Mesendoderm (in vitro differentiated cells): ENCODE data around the gene MSMB.

ENCODE experiments used
- DNase-seq: peaks from one replicate; pipeline ENCODE4 v3.0.0; 2013
- H2AK5ac ChIP-seq: 2 replicates; pipeline ENCODE4 v1.6.1; 2013; ENCODE audit warnings: low read length, inconsistent platforms
- H2BK120ac ChIP-seq: 2 replicates; pipeline ENCODE4 v1.6.1; 2013; ENCODE audit warnings: low read depth, mild to moderate bottlenecking, low read length, moderate library complexity, mixed read lengths
- H2BK15ac ChIP-seq: replicated peaks from 2 replicates; pipeline ENCODE4 v1.6.1; 2013; ENCODE audit warnings: low read depth, mild to moderate bottlenecking, moderate library complexity
- H2BK5ac ChIP-seq: 2 replicates; pipeline ENCODE4 v1.6.1; 2013; ENCODE audit warnings: low read length, inconsistent platforms
- H3K18ac ChIP-seq: 2 replicates; pipeline ENCODE4 v1.6.1; 2013; ENCODE audit warnings: mild to moderate bottlenecking, low read length, mixed read lengths
- H3K23ac ChIP-seq: one replicate; pipeline ENCODE4 v1.6.1; 2013; ENCODE audit warnings: low read length
- H3K27ac ChIP-seq: 2 replicates; pipeline ENCODE4 v1.5.1; 2013; ENCODE audit warnings: low read depth, mild to moderate bottlenecking, inconsistent platforms, low read length, moderate library complexity
- H3K27me3 ChIP-seq: 2 replicates; pipeline ENCODE4 v1.6.1; 2013; ENCODE audit warnings: low read length, control low read depth, mild to moderate bottlenecking, inconsistent platforms; ENCODE audit not compliant: insufficient read depth, poor library complexity
- H3K36me3 ChIP-seq: 2 replicates; pipeline ENCODE4 v1.6.1; 2013; ENCODE audit warnings: low read length, inconsistent platforms; ENCODE audit not compliant: control insufficient read depth, insufficient read depth
- H3K4ac ChIP-seq: one replicate; pipeline ENCODE4 v1.6.1; 2013; ENCODE audit warnings: low read depth, mild to moderate bottlenecking, low read length, moderate library complexity
- H3K4me1 ChIP-seq: 2 replicates; pipeline ENCODE4 v1.6.1; 2013; ENCODE audit warnings: low read depth, low read length, inconsistent platforms; ENCODE audit not compliant: control insufficient read depth
- H3K4me2 ChIP-seq: 2 replicates; pipeline ENCODE4 v1.6.1; 2013; ENCODE audit warnings: low read length
- H3K4me3 ChIP-seq: 2 replicates; pipeline ENCODE4 v1.5.1; 2013; ENCODE audit warnings: mild to moderate bottlenecking, low read length
- H3K56ac ChIP-seq: one replicate; pipeline ENCODE4 v1.6.1; 2013; ENCODE audit warnings: low read length
- H3K79me1 ChIP-seq: 2 replicates; pipeline ENCODE4 v1.6.1; 2013; ENCODE audit warnings: low read length, inconsistent platforms
- H3K79me2 ChIP-seq: 2 replicates; pipeline ENCODE4 v1.6.1; 2013; ENCODE audit warnings: mild to moderate bottlenecking, low read length; ENCODE audit not compliant: control insufficient read depth, insufficient read depth
- H3K9ac ChIP-seq: 2 replicates; pipeline ENCODE4 v1.6.1; 2013; ENCODE audit warnings: low read length, inconsistent platforms
- H4K5ac ChIP-seq: one replicate; pipeline ENCODE4 v1.6.1; 2013; ENCODE audit warnings: low read length
- H4K8ac ChIP-seq: one replicate; pipeline ENCODE4 v1.6.1; 2013; ENCODE audit warnings: low read depth, mild to moderate bottlenecking, control low read depth, low read length, moderate library complexity
- WGBS: extraction: QIAGEN DNeasy Blood & Tissue Kit; methylation state at CpG from one replicate; pipeline ENCODE4 v1.1.7; 2013; ENCODE audit warnings: low lambda C conversion rate, missing lambda C conversion rate; ENCODE audit not compliant: insufficient coverage; ENCODE audit errors: extremely low coverage; 5-methylcytosine and 5-hydroxymethylcytosine counted together

The MSMB gene

DNA sequence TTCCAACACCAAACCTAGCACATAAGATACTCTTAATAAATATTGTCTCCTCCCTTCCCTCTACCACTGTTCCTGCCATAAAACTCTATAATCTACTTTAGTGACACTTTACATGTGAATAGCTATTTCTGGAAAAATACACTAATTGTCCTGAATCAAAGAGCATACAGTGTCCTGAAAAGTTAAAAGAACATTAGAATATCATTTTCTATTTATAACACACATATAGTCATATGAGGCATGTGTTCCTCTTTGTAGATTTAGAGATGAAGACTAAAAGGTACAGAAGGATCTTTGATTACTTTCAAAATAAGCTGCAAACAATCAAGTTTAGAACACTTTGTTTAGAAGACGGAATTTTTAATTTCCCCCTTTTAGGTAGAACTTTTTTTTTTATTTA is 29.3 kb downstream of the MSMB start:
- WGBS, result no CpG with 5 or more reads among the region's 1 CpG
- Histone ChIP-seq H2AK5ac (no peak overlapping the region), H2BK5ac (no peak overlapping the region), H3K9ac (no peak overlapping the region), H3K27ac (no peak overlapping the region), H3K4me1 (peaks cover 2% of the 10 kb centered on the region), H2BK15ac (no peak overlapping the region), H3K36me3 (peaks cover 8% of the 10 kb centered on the region), H4K5ac (no peak overlapping the region), H3K79me2 (peaks cover 45% of the 10 kb centered on the region), H3K4me2 (no peak overlapping the region), H3K18ac (no peak overlapping the region), H3K56ac (no peak overlapping the region), H4K8ac (no peak overlapping the region), H3K4ac (no peak overlapping the region), H3K79me1 (peaks cover 21% of the 10 kb centered on the region), H3K23ac (no peak overlapping the region), H3K4me3 (no peak overlapping the region), H2BK120ac (no peak overlapping the region), H3K27me3 (no peaks in the 10 kb centered on the region)
- no peak for DNase-seq

DNA sequence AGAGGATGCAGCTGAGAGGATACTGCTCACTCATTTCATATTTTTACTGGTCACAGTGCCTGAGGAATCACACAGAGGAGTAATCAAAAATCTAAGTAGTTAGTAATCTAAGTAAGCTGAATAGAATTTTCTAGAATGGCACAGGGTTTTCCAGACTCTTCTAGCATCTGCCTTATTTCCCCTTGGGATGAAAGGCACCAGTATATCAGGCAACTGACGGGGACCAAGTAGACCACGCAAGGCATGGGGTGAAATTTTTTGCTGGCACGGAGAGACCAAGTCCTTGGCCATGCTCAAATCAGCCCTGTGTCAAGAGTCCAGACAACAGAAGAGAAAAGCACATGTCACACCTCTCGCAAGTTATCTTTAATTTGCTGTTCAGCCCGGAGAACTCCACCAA is 29.9 kb downstream of the MSMB start:
- H3K9ac ChIP-seq, result no peak overlapping the region
- no peak overlapping the region for H3K18ac ChIP-seq
- H2BK120ac ChIP-seq, result no peak overlapping the region
- H3K4me2 ChIP-seq, result no peak overlapping the region
- H3K27me3 ChIP-seq, result no peaks in the 10 kb centered on the region
- no peak overlapping the region for H3K4me3 ChIP-seq
- WGBS, result no CpG with 5 or more reads among the region's 5 CpGs
- no peak overlapping the region for H2AK5ac ChIP-seq
- no peak overlapping the region for H3K23ac ChIP-seq
- H3K4ac ChIP-seq, result no peak overlapping the region
- no peak for DNase-seq
- peaks cover 41% of the 10 kb centered on the region for H3K79me2 ChIP-seq
- no peak overlapping the region for H4K5ac ChIP-seq
- H3K27ac ChIP-seq, result no peak overlapping the region
- peaks cover 2% of the 10 kb centered on the region for H3K4me1 ChIP-seq
- H2BK15ac ChIP-seq, result no peak overlapping the region
- H3K56ac ChIP-seq, result no peak overlapping the region
- H3K36me3 ChIP-seq, result peaks cover 8% of the 10 kb centered on the region
- peaks cover 21% of the 10 kb centered on the region for H3K79me1 ChIP-seq
- H2BK5ac ChIP-seq, result no peak overlapping the region
- no peak overlapping the region for H4K8ac ChIP-seq

DNA sequence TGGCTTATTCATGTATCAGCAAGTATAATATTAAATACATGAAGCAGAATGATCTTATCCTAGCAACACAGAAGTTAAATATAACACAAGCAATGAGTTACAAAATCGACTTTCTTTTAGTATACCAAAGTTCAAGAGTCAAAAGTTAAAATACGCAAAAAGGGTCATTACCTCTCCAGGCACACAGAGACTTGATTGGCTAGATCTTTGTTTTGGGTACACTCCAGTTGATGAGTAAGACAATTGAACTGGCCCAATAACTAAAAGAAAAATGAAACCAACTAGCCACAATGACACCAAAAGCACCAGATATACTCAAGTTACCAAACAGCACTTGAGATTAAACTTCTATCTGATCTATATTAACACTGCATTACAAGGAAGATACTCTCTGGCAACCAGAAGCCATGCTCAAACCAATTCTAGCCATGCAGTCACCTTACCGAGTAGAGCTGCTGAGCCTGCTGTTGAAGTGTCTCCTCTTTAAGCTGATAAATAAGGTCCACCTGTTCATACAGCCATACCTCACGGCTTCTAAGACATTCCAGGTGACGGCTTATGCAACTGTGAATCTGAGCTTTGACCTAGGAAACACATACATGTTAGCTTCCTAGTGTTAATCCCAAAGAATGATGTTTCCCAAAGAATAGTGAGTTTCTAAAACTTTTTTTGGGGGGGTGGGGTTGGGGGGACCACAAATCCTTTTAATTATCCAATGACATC is 31.2 kb downstream of the MSMB start:
- DNase-seq, result no peak
- no peak overlapping the region for H2BK15ac ChIP-seq
- H4K5ac ChIP-seq, result no peak overlapping the region
- no peak overlapping the region for H3K4ac ChIP-seq
- peaks cover 12% of the 10 kb centered on the region for H3K36me3 ChIP-seq
- no peak overlapping the region for H3K9ac ChIP-seq
- H3K27me3 ChIP-seq, result no peaks in the 10 kb centered on the region
- no peak overlapping the region for H3K18ac ChIP-seq
- peaks cover 19% of the 10 kb centered on the region for H3K79me1 ChIP-seq
- no peak overlapping the region for H3K56ac ChIP-seq
- WGBS, result no CpG with 5 or more reads among the region's 5 CpGs
- no peak overlapping the region for H2AK5ac ChIP-seq
- H3K79me2 ChIP-seq, result peaks cover 30% of the 10 kb centered on the region
- H3K23ac ChIP-seq, result no peak overlapping the region
- no peak overlapping the region for H2BK120ac ChIP-seq
- H3K27ac ChIP-seq, result no peak overlapping the region
- no peak overlapping the region for H2BK5ac ChIP-seq
- no peak overlapping the region for H3K4me3 ChIP-seq
- H3K4me1 ChIP-seq, result peaks cover 2% of the 10 kb centered on the region
- H3K4me2 ChIP-seq, result no peak overlapping the region
- H4K8ac ChIP-seq, result no peak overlapping the region

DNA sequence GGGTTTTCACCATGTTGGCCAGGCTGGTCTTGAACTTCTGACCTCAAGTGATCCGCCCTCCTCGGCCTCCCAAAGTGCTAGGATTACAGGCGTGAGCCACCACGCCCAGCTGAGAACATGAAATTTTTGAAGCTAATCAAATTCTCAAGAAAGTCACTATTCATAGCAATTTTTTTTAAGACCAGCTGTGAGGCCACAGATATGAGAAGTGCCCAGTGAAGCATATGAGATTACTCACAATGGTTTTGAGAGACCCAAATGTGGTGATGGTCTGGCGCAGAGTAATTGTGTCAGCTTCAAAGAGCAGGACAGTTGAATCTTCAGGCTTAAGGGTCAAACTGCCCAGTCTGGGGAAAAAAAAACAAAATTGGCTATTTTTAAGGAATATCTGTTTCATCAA is 31.9 kb downstream of the MSMB start:
- H2BK5ac ChIP-seq, result no peak overlapping the region
- peaks cover 2% of the 10 kb centered on the region for H3K4me1 ChIP-seq
- no peak overlapping the region for H2BK120ac ChIP-seq
- no peak overlapping the region for H3K9ac ChIP-seq
- no peak overlapping the region for H3K4me3 ChIP-seq
- no peaks in the 10 kb centered on the region for H3K27me3 ChIP-seq
- H3K56ac ChIP-seq, result no peak overlapping the region
- H4K8ac ChIP-seq, result no peak overlapping the region
- no peak overlapping the region for H2BK15ac ChIP-seq
- peaks cover 25% of the 10 kb centered on the region for H3K79me2 ChIP-seq
- H3K36me3 ChIP-seq, result peaks cover 12% of the 10 kb centered on the region
- peaks cover 16% of the 10 kb centered on the region for H3K79me1 ChIP-seq
- H3K18ac ChIP-seq, result no peak overlapping the region
- H3K4me2 ChIP-seq, result no peak overlapping the region
- no peak overlapping the region for H3K4ac ChIP-seq
- no peak for DNase-seq
- no peak overlapping the region for H2AK5ac ChIP-seq
- no peak overlapping the region for H3K23ac ChIP-seq
- H4K5ac ChIP-seq, result no peak overlapping the region
- WGBS, result no CpG with 5 or more reads among the region's 5 CpGs
- no peak overlapping the region for H3K27ac ChIP-seq

DNA sequence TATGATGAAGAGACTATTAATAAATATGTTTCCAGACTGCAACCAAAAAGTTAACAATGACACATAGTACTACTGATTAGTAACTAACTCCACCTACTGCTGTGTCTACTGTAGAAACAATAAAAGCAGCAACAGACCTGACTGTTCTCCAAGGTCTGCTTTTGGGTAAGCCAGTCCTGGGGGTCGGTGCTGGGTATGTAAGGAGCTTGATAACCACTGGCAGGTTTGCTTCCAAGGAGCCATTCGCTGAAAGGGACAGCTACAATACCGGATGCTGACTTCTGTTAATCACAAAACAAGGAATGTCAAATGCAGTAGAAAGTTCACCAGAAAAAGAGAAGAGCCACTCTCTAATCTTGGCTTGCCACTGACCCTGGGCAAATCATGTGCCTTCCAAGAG is 33.3 kb downstream of the MSMB start:
- Histone ChIP-seq H3K79me2 (peaks cover 11% of the 10 kb centered on the region), H4K8ac (no peak overlapping the region), H3K23ac (no peak overlapping the region), H3K18ac (no peak overlapping the region), H3K36me3 (peaks cover 14% of the 10 kb centered on the region), H3K27ac (no peak overlapping the region), H3K79me1 (peaks cover 9% of the 10 kb centered on the region), H3K4ac (no peak overlapping the region), H3K27me3 (no peaks in the 10 kb centered on the region), H2BK5ac (no peak overlapping the region), H3K4me2 (no peak overlapping the region), H4K5ac (no peak overlapping the region), H3K56ac (no peak overlapping the region), H3K4me3 (no peak overlapping the region), H2AK5ac (no peak overlapping the region), H3K9ac (no peak overlapping the region), H2BK15ac (no peak overlapping the region), H2BK120ac (no peak overlapping the region), H3K4me1 (no peaks in the 10 kb centered on the region)
- DNase-seq, result no peak
- no CpG with 5 or more reads among the region's 3 CpGs for WGBS

DNA sequence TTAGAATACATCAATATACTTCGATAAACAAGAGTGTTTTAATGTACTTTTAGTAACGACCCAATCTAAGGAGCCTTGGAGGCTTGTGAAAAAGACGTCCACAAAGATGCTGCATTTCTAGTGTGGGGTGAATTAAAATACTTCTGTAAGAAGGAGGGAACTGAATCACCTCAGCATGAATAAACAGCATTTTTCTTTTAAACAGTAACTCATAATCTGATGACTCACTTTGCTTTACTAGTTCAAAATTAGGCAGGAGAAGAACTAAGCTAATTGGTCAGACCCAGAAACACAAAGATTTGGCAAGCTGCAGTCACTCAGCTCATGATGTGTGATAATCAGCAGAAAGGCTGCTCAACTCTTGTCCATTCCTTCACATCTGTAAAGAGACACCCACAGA is 39.9 kb downstream of the MSMB start:
- Histone ChIP-seq H4K5ac (no peak overlapping the region), H3K4me1 (no peaks in the 10 kb centered on the region), H2BK5ac (no peak overlapping the region), H4K8ac (no peak overlapping the region), H3K56ac (no peak overlapping the region), H3K27me3 (no peaks in the 10 kb centered on the region), H2BK120ac (no peak overlapping the region), H2AK5ac (no peak overlapping the region), H3K4me3 (no peak overlapping the region), H3K9ac (no peak overlapping the region), H3K27ac (no peak overlapping the region), H2BK15ac (no peak overlapping the region), H3K18ac (no peak overlapping the region), H3K4me2 (no peak overlapping the region), H3K79me2 (no peaks in the 10 kb centered on the region), H3K36me3 (peaks cover 12% of the 10 kb centered on the region), H3K4ac (no peak overlapping the region), H3K79me1 (peaks cover 1% of the 10 kb centered on the region), H3K23ac (no peak overlapping the region)
- no peak for DNase-seq
- no CpG with 5 or more reads among the region's 3 CpGs for WGBS
